TTC549 (cell line): ENCODE results near the gene JAG1.
"Not testable (repeated sequence)": the region's sequence is repeated elsewhere in the genome, so short reads cannot be mapped to it uniquely, and the experiment has no call there.

Experiments
- FAIRE-seq: peaks from 2 replicates; lab custom pipeline; 2012; peaks lifted over from hg19 to GRCh38; lab: Jason Lieb, UNC

The JAG1 gene

DNA sequence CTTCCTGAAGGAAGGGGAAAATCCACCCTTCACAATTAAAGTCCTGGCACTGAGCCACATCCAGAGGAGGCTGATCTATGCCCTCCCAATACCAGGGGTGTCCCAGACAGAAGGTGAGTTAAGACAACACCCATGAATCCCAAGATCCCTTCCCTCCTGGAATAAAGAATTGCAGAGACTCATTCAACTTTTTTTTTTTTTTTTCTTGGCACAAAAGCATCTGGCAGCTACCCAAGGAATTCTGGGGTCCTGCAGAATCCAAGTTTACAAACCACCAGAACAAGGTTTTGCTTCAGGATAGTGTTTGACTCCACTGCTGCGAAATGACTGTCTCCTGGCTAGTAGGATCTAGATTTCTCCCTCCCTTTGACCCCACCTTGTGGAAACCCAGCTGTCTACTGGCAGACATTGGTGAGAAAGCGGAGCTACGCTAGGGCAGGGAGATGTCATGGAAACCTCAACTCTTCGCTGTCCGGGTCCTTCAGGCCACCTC is 37.4 kb downstream of the JAG1 start:
- FAIRE-seq = peak; percentile 48

DNA sequence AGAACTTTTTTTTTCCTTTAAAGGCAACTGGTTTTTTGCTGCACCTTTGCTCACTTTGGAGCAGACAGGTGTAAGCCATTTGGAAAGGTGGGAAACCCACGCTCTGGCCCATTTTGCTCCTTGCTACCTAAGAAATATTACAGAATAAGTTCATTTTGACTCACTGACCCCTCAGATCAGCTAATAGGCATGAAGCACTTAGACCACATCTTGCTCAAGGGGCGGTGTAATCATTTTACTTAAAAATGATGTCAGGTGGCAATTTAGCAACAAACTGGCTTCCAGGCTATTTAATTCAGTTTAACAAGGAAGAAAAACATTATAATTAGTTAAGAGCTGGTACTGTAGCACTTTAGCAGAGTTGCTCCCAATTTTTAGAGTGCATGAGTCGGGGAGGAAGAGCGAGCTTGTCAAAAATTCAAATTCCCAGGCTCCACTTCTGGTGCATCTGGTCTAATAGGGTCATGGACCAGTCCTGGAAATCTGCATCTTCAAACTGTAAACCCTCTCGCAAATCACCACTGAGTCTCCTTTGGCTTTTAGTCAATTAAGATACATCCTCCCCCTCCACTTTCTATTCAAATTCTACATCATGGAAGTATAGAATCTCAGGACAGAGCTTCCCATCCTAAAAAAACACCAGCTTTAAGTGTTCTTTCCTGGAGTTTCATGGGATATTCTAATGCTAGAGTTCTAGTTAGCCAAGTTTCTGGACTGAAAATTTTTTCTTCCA is 38.2 kb downstream of the JAG1 start:
- peak; percentile 60 for FAIRE-seq

DNA sequence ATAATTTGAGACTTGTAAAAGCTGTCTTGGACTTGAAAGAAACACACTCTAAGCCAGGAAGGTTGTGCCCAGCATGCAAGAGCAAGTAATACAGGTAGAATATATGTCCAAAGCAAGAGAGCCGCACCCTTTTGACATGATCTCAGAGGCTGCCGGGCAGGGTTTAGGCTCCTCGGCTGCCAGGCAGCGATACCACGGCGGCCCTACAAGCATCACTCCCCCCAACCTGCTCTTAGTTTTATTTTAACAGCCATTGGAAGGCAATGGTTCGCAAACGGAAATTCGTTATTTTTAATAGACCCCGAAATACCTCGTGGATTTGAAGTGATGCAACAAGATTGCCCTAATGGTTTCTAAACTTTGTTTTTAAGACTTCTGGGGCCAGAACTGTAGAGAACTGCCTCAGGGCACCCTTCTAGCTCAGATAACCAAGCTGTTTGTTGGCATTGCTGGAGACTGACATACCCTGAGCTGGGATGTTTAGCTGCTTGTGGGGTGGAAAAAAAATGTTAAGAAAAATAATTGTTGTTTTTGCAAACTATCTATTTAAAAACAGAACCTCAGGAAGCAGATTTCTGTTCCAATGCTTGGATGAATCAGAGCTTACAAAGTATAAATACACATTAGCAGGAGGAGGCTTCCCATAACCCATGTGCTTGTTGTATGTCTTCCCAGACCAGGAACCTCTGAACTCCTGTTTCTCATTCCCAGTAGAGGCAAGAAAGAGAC is 39.0 kb downstream of the JAG1 start:
- FAIRE-seq = no peak

DNA sequence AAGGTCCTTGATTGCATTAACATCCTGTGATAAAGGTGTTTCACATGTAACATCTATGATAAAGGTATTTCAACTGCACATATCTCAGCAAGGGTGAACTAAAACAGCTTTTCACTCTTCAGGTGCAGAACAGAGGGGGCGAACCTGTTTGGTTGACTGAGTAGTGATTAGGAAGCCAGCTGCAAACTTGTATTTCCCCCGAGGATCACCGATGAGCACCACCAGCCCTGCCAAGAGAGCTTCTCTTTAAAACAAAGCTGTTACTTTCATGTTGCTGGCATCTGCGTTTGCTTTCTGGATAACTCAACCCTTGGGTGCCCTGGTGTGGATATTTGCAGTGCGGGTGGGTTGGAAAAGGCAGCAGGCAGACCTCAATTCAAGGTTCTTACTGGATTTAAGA is 39.6 kb downstream of the JAG1 start:
- no peak for FAIRE-seq

DNA sequence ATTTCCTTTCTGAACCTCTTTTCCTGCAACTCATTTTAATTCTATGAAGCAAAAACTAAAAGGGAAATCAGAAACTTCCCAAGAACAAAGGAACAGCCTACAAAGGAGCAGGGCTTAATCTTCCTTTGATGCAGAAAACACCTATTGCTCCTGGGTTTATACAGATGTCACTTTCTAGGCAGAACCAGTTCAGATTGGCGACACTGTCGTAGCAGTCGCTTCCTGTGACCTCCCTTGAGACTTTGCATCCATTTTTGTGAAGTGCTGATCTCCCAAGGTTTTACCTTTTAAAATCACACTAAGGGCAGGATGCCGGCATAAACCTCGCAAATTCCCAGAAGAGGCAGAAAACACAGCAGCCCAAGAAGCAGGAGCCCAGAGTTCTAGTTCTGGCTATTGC is 40.1 kb downstream of the JAG1 start:
- FAIRE-seq = no peak

DNA sequence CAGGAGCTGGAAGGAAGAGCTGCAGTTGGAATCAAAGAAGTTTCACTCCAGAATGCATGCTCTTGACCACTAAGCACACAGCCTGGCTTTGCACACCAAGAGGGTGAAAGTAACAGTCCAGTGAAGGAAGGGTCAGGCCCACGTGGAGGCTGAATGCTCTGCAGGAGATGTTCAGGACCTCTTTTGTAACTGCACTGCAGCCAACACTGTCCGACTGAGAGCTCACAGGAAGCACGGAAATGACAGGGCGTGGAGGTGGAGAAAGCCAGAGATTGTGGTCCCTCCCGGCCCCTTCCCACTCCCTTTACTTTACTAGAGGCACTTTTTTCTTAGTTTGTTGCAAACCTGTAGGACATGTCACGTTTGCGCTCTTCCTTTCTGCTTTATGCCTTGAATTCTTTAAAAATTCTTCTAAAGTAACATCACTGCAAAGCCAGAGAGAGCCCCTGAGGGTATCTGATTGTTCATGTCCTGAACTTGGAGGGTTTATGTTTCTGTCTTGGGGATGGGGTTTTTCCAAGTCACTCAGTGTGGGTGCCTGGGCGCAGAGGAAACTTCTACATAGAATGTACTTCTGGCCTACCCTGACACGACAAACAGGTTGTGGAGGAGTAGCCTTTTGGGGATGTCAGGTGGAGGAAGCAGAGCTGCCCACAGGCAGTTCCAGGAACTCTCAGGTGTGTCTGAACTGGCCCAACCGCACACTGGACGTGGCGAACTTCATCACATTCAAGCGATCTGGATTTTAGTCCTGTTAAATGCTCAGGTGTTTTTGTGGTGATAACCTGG is 40.9 kb downstream of the JAG1 start:
- FAIRE-seq = no peak

DNA sequence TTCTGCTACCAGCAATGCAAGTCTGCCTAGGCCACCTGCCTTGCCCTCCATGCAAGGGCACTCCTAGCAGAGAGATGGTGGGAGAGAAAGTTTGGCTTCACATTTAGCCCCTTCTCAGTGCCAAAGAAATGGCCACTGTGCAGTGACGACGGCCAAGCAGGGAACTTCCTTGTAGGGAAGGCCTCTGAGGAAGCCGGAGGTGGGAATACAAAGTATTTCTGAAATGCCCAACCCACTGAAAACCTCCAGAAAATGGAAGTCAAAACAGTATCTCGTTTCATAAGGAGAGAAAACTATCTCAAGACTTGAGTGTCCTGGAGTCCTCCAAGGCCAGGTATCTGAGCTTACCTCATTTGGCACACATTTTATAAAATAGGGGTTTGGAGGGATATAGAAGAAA is 42.7 kb downstream of the JAG1 start:
- no peak for FAIRE-seq

DNA sequence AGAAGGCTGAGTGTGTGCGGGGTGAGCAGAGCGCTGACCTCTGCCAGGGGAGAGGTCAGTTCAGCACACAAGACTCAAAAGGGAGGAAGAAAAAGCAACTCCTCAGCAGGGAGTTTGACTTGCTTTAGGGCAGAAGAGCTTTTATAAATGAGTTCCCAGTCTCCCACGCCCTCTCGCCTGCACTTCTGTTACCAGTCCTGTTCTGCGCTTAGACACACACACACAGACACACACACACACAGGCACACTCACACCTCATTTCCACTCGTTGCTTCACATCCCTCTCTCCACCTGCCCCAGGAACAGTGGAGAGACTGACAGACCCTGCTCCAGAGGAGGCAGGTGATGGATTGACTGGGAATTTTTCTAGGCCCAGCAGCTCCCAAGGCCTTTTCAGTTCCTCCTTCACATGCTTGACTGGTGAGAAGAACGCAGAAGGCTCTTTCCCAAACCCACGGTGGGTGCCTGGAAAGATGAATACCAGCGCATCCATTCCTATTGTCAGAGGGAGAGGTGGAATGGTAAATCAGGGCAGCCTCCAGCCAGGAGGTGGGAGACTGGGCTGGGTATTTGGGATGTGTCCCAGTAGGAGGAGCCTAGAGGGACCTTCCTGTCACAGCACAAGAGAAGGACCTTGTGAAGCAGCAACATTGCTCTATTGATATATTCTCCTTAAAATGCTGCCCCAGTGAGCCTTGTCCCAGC is 43.7 kb downstream of the JAG1 start:
- FAIRE-seq = no peak

DNA sequence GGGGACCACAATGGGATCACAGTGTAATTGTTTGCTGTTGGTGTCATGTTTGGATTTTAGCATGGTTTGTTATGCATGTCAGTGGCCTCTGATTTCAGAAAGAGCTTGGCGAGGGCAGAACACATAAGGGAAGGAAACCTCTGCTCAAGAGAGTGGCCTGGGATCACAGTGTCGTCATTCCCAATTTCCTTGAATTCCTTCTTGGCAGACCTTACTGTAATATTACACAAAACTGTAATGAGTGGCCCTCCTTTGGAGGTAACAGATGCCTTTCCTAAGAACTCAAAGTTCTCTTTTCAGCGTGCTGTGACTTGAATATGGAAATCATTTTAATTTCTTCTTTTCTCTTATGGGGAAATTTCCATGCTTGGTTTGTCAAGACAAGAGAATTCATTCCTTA is 46.9 kb downstream of the JAG1 start:
- no peak for FAIRE-seq

DNA sequence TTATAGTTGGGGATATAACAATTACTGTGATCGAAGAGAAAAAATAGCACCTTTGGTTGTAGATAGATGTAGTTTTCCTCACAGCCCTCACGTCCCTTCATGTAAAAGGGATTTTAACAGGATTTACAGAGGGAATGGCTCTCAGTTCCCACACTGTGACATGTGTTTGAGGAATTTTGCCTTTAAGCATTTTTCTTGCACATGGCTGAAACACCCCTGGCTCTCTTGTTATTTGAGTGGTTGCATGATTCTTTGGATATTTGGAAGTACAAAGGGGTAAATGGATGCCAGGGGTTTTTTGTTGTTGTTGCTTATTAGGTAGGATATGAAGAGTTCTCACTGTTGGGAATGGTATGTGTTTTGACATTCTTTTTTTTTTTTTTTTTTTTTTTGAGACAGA is 48.2 kb downstream of the JAG1 start:
- FAIRE-seq = no peak

DNA sequence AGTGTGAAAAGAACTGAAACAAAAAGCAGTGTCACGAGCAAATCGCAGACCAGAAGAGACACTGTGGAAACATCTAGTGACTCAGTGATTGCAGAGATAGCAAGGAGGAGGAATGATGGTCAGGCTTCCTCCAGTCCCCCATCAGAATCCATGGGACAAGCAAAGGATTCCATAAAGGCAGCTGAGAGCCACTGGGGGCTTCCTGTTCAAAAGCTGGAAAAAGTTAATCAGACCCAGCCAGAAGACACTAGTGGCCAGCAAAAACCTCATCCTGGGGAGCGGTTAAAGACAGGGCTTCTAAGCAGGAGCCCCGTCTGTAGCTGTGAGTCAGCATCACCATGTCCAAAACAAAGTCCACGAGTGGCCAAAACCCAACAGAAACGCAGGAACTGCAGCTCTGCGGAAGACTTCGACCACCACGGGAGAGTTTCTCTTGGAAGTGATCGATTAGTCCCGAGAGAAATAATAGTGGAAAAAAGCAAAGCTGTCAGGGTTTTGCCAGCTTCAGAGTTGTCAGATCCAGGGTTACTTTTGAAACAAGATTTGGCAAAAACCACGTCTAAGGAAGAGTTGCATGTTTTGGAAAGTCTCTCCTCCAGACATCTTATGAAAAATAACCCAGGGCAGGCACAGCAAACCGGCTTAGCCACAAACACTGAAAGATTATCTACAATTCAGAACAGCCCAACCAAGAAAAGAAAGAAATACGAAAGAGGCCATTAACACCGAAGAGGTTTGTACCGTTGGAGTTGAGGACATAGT is 51.0 kb downstream of the JAG1 start:
- no peak for FAIRE-seq

DNA sequence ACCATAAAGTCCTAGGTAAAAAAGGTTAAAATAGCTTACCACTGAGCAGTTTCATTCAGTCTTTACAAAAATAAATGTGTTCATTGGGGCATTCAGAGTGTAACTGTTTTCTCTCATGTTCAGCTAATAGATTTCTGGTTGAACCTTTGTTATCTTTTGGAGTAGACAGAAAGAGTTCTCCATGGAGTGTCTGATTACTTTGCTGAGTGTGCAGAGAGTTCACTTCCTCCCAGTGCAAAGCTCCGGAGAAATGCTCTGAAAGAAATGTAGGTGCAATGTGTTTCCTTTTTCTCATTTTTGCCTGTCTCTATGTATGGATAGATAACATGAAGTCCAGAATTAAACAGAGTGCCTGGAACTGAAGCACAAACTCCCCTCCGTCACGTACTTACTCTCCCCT is 52.6 kb downstream of the JAG1 start:
- no peak for FAIRE-seq

DNA sequence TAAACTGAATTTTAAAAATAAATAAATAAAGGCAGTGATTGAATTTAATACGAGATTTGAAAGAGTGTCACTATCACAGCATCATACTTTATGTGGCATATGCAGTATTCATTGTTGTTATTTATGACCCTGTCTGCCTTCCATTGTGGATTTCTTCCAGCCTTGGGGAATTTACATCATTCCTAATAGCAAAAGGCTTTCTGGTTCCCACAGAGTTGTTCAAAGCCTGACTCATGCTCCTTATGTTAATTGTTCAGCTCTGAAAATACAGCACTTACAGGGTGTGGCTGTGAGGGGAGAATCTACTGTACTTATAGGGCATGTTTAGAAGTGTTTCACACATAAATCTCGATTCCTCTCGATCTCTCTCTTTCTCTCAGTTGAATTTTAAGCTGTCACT is 54.4 kb downstream of the JAG1 start:
- FAIRE-seq = no peak

DNA sequence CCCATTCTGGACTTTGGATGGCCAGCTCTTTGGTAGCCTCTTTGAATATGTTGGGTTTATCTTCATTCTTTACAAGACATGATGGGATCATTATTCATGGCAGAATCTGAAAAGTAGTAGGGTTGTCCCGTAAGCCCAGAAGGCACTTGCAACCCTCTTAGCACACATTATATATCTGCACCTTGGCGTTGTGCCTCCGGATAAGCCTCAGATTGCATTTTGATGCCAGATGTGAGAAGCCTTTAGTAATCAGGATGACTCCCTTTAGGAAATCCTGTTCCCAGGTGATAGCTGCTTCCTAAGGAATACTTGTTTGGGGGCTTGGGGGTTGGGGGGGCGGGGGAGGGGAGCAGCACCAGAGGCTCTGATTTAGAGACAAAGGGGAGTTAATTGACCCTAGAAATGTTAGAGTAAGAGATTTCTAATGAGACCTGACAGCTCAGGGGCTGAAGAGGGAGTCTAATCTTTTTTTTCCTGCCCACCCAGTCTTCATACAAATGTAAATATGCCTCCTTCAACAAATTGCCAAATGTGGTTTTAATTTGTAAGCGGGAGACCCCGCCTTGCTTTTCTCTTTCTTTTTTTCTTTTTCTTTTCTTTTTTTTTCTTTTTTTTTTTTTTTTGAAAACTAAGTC is 55.1 kb downstream of the JAG1 start:
- FAIRE-seq = no peak

DNA sequence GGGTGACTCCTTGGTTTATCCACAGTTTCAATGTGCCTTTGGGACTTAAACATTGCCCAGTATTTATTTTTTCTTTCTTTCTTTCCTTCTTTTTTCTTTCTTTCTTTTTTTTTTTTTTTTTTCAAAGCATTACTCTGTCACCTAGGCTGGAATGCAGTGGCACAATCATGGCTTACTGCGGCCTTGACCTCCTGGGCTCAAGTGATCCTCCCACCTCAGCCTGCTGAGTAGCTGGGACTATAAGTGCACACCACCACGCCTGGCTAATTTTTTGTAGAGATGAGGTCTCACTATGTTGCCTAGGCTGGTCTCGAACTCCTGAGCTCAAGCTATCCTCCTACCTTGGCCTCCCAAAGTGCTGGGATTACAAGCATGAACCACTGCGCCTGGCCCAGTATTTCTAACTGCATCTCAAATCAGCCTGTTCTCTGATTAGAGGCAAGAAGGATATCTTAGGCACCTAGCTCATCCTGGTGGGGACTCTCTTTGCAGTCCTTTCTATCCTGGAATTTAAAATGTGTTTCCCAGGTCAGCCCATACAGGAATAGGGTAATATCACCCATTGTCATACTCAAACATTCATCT is 56.2 kb downstream of the JAG1 start:
- not testable (repeated sequence) for FAIRE-seq

DNA sequence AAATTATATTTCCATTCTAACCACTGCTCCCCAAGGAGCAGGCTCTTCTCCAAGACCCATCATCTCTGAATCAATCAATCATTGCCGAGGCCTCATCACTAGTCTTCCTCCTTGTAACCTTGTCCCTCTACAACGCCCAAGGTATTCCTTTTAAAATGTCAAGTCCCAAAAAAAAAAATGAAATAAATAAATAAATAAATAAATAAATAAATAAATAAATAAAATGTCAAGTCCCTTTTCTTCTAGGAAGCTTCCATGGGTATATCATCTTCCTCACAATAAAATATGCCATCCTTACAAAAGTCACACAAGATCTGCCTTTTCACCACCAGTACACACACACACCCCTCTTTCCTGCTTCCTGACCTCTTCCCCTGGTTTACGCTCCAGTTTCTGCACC is 57.6 kb downstream of the JAG1 start:
- no peak for FAIRE-seq

DNA sequence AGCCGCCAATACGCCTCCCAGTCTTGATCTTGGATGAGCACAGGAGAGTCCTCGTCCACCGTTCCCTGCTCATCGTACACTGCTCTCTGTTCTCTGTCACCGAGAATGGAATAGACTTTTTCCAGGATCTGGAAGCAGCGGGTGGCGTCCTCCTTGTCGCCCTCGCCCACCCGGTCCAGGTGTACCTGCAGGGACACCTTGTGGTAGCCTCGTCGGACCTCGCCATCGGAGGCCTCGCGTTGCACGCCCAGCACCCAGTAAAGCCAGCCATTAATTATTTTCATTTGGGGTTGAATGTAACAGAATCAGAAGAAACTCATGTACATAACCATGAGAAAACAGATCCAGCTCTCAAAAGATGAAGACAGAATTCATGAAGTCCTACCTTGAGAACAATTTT is 59.9 kb downstream of the JAG1 start:
- no peak for FAIRE-seq

DNA sequence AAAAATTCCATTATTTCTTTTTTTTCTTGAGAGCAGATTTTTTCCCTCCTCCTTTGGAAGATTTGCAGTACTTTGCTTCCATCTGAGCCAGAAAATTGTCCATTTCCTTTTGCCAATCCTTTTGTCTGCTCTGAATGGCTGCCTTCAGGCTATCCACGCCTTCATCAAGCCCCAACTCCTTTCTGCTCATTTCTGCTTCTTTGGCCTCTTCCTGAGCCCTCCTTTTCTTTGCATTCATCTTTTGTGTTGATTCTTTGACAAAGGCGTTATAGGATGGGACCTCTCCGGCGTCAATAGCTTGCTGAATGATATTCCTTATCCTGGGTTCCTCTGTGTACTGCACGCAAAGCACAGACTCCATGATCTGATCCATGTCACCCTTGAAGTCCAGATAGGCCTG is 60.4 kb downstream of the JAG1 start:
- FAIRE-seq = not testable (repeated sequence)

DNA sequence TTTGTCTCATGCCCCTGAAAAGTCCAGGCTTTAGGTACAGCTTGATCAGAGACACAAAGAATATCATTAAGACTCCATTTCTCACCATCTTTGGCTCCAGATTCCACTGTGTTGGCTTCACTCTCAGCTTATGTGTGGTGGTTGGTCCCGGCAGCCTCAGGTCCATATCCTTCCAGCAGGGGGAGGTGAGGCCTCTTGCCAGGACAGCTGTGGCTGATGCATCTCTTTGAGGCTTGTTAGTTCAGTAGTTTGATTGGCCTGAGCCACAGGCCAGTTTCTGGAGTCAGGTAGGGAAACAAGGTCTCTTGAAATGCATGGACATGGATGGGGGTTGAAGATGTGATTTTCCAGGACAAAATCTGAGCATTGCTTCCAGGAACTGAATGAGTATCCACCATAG is 62.4 kb downstream of the JAG1 start:
- no peak for FAIRE-seq

DNA sequence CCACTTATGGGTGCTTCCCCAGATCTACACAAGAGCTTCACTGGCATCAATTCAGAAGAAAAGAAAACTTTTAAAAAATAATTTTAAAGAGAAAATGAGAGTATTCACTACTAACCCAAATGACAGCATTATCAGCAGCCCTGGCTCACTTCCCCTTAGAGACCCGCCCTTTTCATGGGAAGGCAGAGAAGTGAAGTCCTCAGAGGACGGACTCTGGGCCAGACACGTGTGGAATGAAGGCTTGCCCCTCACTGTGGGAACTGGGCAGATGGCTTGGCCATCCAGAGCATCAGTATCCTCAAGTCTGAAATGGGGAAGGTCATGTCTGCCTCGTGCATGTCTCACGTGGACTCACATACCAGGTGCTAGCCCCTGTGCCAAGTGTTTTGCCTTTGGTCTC is 63.5 kb downstream of the JAG1 start:
- FAIRE-seq = no peak

DNA sequence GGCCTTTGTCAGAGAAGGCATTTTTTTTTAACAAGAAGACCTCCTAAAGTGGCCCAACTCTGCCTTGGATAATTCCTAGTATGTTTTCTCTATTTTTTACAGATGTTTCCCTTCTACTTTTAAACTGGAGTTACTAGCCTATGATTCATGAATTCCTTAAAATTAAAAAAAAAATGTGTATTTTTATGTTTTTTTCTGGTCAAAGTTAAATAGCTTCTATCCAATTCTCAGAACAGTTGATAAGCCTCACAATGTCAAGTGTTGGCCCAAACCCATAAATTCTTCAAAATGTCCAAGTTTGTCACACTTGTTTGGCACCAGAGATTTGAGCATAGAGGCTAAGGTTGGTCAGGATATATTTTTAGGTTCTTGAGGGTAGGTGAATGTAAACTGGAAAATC is 64.0 kb downstream of the JAG1 start:
- no peak for FAIRE-seq
